NCI-H2196 treated with DMSO at 0.1 percent for 48 hours (cell line): ENCODE results near the gene ARPC5.
A peak's percentile ranks its signal among the peaks of the same experiment; 100 is the strongest.
"Not testable (repeated sequence)": the region's sequence is repeated elsewhere in the genome, so short reads cannot be mapped to it uniquely, and the experiment has no call there.

Source experiments
- DNase-seq: peaks from one replicate; lab custom pipeline; 2025; ENCODE audit not compliant: unreplicated experiment; lab: John Stamatoyannopoulos, UW

Gene ARPC5

DNA sequence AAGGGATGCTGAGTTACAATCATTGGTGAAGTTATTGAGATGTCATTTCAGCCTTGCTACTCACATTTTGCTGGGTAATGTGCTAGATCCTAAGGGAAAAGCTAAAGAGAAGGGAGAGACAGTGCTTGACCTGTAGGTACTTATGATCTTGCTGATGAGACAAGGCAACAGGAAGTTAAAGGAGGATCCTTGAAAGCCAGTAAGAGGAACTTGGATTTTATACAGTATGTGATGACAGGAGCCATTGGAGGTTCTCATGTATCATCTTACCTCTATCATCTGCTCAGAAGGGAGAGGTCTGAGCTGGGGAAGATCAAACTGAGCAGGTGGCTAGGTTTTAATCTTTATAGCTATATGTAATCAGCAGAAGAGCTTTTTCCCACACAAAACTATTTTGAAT, 11.2 kb upstream of the ARPC5 start:
- no peak for DNase-seq

DNA sequence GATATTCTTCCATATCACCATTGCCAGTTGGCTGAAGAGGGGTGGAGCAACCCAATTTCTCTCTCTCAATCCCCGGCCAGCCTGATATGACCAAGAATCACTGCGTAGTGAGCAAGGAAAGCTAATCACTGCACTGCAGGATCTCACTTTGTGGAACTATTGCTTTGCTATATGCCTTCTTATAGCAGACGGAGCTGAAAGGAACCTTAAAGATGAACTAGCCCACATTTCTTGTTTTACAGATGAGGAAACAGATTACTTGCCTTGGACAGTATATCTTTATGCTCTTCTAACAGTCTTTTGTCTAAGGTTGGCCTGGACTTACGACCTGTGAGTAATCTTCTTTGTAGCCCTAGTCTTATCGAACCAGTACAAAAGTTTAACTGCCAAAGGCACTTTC, 9.9 kb upstream of the ARPC5 start:
- DNase-seq = no peak

DNA sequence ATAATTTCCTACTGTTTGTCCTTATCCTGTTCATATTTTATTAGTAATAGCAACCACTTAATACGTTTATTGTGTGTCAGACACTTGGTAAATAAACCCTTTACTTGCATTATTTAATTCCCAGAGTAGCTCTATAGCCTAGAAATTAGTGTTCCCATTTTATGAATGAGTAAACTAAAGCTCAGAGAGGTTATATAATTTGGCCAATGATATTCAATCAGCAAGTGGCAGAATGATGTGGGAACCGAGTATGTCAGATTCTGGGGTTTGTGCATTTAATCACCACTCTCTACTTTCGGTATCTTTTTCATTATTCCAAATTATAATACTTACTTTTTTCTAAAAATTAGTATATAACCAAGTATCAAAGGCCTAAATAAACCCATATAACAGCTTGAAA, 6.6 kb upstream of the ARPC5 start:
- no peak for DNase-seq

DNA sequence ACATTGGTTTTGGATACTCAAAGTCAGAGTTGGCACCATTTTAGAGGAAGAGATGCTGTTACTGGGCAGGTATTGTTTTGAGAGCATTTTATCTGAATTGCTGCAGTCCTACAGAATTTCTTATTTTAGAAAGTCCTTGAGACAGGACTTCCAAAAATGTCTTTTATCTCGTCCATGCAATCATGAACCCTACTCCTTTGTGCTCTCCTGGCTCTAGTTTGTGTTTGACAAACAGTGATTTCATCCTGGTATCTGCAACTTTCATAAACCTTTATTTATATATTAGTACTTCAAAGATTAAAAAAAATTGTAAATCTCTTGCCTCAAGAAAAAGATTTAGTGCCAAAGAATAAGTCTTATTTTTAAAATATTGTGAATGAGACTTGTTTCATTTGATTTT, 4.6 kb upstream of the ARPC5 start:
- no peak for DNase-seq

DNA sequence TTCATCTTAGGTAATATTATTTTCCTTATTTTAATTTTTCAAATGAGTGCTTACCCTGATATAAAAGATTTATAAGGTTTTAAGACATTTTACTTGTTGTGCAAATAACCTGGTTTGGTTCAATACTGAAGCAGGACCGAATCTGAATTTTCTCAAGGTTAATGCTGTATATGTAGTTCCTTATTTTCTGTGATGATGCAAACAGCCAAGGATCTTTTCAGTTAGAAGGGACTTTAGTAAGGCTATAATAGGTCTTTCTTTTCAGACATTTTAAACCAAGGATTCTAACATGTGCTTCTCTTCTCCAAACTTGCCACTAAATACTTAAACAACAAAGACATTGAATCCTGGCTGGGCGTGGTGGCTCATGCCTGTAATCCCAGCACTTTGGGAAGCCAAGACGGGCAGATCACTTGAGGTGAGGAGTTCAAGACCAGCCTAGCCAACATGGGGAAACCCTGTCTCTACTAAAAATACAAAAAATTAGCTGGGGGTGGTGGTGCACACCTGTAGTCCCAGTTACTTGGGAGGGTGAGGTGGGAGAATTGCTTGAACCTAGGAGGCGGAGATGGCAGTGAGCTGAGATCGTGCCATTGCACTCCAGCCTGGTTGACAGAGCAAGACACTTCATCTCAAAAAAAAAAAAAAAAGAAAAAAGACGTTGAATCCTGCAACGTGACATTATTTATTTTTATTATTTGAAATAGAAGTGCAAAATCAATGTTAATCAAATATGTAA, 3.2 kb upstream of the ARPC5 start:
- DNase-seq = no peak

DNA sequence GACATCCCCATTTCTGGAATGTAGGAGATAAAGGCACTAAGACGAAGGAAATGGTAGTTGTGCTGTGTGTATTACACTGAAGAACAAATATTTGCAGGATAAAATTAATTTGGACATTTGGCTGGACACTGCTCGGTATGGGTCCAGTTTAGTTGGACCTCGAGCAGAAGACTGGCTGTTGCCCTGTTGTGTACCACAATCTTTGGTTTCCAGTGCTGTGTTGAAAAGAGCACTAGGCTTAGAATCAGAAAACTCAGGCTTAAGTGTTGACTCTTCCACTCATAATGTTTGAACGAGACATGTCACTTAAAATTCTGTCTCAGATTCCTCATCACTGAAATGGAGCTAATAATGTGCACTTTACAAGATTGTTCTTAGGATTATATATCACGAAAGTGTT, 1.2 kb upstream of the ARPC5 start:
- DNase-seq = no peak

DNA sequence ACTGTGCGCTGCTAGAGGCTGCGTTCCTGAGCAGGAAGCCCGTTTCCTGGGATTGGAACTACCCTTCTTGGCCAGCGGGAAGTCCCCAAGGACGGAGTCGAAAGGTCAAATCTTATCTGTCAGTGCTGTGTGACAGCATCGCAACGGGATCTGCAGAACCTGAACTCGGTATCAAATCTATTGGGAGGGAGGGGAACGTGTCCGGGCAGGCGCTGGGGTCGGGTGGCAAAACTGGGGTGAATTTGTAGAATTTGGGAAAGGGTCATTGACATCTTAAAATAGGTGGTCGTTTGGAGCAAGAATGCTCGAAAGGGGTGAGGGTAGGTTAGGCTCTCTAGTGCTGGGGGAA, 725 bp upstream of the ARPC5 start:
- DNase-seq = no peak

DNA sequence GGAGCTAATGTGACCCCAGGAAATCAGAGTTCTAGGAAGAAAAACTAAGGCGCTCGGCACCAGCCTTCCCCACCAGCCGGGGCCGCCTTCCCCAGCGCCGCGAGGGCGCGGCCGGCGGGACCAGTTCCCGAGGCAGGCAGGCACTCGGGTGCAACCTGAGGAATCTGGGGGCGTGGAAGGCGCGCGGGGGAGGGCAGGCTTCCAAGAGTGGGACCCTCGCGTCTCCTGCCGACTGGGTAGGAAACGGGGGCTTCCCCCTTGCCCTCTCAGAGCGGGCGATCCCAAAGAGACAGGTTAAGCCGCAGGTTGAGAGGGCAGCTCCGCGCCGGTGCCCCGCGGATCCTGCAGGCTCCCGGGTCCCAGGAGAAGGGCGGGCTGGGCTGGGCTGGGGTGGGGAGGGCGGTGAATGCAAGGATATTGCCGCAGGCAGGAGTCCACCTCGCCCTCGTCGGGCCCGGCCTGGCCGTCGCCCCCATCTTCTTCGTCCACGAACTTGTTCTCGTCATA, 431 bp downstream of the ARPC5 start:
- DNase-seq = no peak

DNA sequence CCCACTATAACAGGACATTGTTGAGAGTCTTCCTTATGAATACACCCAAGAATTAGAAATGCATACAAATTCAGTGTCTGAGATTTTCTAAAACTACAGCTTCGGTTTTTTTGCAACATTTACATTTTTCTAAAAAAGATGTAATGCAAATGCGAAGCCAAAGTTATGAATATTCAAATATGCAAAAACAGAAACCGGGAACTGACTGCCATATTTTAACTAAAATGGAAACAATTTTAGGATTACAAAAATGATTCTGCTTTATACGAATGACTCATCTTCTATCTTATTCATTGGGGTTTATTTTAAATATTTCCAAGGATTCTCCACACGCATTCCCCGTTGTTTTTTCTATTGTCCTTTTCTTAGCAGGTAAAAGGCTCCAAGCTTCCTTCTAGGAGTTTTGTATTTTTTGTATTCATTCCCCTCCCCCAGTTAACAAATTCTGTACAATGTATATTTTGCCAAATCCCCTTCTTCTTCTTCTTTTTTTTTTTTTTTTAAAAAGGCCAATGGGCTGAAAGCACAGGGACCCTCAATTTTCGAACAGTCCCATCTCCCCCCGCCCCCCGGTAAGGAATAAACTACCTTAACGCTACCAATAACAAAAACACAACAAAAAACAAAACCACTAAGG, 1.0 kb downstream of the ARPC5 start:
- no peak for DNase-seq

DNA sequence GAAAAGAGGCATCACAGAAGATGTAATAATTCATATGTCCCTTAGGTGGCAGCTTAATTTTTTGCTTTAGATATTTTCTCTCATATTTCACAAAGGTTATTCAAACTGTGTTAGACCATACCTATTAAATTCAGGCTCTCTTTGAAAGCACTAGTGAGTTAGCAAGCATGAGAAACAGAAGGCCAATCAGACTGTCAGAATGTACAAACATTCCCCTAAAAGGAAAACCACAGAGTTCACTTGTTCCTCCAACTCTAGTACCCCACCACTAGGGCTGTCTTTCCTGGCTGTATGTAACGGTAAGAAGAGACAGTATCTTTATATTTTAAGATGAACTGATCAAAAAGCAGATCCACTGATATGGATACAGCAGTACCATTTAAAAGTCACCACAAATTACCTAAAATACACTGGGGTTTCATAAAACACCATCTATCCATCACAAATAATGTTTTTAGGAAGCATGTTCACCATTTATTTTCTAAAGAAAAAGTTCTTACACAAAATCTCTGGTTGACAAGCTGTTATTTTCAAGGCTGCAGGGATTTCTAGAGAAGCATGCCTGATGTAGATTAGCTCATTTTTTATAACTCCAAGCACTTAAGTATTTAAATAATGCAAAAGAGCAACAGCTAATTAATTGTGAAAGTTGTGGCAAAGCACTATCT, 1.8 kb downstream of the ARPC5 start:
- peak; percentile 23 for DNase-seq

DNA sequence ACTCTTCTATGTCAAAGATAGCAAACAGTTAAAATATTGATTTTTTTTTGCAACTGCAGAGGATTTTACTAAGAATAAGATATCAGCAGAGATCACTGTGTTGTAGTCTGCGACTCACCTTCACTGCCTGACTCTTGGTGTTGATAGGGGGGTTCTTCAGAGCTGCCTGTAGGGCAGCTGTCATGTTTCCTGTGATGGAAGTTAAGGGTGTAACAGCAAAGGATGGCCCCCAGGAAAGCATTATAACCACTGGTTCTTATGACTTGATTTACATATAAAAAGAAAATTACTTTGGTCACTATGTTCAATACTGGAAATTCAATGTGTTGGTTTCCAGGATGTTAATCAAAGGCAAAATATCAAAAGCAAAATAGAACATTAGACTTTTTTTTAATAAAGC, 2.6 kb downstream of the ARPC5 start:
- no peak for DNase-seq

DNA sequence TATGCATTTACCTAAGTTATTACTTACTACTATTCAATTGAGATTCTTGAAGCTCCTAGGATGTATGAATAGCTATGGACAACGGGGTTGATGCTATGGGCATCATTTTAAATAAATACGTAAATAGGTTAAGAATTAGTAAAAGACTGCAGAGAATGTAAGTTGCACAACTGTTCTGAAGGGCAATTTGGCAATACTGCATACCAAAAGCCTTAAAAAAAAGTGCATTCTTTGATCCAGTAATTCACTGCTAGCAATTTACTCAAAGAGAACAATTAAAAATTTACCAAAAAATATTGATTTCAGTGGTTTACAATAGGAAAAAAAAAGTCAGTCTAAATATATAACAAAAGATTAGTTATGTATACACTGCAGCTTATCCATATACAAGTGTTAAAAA, 3.5 kb downstream of the ARPC5 start:
- DNase-seq = no peak

DNA sequence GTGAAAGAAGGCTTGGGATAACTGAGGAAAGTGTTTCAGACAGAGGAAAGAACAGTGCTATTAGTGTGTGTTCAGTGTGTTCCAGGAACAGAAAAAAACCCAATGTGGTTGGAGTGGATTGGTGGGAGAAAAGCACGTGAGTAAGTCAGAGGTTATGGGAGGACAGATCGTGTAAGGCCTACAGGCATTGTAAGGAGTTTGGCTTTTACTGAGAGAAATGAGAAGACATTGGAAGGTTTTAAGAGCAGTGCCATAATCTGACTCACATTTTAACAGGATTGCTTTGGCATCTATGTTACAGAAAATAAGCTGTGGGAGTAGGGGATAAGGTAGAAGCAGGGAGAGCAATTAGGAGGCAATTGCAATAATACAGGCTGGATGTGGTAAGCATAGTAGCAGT, 4.8 kb downstream of the ARPC5 start:
- no peak for DNase-seq

DNA sequence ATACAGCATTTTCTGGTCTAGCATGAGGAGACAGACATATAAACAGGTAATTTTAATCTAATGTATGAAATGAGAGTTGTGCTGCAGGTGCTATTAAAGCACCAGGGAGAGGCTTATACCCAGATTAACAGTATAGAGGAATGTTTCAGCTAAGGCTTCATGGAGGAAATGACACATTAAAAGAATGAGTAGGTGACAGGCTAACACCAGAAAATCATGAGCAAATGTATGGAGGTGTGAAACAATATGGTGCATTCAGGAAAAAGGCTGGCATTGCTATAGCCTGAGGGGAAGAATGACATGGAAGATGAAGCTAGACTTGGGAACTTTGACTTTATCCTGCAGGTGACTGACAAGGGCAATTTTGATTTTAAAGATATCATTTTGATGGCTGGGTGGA, 7.0 kb downstream of the ARPC5 start:
- no peak for DNase-seq

DNA sequence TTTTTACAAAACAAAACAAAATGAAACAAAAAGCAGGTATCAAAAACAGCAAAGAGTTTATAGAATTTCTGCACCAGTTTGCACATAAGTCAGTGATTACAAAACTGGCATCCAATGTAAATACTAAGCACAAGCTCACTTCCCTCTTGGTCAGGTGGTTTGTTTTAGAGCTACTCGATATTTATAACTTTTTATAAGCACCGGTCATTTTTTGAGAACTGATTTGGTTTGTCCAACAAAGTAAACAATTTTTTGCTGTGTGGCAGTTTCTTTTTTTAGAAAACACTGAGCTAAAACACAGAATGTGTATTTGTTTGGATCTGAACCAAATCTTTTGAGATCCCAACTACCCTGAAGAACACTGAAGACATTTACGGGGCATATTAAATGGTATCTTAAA, 9.3 kb downstream of the ARPC5 start:
- DNase-seq = not testable (repeated sequence)

DNA sequence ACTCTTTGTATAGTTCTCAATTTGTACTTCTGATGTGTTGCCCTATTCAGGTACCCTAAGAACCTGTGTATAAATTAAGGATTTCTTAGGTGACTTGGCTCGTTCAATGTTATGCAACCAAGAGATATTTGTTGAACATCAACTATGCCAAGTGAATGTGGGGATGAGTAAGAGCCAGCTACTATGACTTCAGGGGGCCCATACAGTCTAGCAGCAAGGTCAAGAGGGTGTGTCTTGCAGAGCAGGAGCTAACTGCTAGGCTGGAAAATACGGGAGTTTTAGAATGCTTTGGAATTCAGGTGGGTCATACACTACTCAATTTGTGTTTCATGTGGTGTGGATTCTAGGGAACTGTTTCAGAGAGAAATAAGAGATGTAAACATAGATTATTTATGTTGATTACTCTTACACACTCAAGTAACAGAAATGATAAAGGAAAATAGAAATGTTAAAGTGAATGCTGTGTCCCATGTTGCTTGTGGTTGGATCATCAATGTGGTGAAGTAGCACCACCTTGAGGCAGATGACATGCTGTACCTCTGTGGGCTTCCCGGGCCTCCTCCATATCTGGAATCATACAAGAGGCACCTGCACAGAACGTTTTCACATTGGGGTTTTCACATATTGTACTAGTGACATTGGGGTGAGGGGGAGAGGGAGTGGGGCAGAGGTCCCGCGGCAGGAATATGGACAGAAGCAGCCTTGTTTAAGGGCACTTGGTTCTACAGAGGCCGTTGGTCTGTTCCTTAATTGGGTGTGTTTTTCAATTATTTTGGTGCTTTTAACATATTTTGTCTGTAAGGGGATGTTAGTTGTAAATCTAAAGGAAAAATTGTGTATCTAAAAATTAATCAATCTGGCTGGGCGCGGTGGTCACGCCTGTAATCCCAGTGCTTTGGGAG, 12.4 kb downstream of the ARPC5 start:
- DNase-seq = peak; percentile 67

DNA sequence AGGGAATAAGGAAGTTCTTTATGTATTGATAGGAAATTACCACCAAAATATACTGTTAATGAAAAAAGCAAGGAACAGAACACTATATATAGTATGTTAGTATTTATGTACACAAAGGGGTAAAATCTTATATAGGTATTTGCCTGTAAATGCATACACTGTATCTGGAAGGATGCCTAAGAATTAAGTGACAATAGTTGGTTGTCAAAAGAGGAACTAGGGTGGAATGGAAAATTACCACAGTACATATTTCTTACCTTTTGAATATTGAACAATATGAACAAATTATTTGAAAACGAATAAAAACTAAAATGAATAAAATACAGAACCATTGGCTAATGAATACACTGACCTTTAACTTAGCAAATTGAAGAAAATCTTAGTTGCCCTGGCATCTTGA, 13.6 kb downstream of the ARPC5 start:
- no peak for DNase-seq

DNA sequence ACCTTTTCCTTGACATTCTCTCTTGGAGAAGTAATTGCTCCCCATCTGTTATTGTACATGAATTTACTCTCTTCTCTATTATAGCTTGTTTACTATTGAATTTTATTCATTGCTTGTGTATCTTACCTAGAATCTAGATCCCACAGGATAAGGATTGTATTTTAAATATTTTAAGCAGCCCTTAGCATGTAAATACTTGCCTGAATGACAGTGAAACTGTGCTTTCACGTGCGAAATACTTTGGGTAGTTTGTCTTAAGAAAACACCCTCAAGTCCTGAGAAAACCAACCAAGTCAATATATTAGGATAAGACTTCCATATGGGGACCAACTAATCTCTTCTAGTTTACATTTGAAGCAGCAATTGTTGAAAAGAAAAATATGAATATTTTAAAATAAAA, 15.3 kb downstream of the ARPC5 start:
- no peak for DNase-seq

DNA sequence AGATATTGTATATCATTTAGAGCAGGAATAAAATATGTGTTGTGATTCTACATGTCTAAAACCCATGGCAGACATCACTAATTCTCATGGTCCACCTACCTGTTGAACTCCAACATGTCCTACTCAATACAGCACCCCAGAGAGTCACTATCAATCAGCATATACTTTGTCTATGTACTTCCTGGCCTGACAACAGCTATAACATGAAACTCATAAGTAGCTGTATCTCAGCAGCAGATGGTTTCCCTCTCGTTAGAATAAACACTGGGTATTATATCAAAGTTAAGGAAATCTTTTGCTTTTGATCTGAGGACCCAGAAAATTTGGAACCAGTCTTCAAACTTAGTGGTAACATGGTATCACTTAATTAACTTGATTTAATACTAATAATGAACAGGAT, 15.8 kb downstream of the ARPC5 start:
- no peak for DNase-seq

DNA sequence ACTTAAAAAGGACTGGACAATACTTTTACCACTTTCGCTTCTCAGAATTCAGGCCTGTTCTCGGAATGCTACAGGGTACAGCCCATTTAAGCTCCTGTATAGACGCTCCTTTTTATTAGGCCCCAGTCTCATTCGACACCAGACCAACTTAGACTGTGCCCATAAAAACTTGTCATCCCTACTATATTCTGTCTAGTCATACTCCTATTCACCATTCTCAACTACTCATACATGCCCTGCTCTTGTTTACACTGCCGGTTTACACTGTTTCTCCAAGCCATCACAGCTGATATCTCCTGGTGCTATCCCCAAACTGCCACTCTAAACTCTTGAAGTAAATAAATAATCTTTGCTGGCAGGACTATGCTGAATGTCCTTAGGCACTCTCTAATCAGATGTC, 17.4 kb downstream of the ARPC5 start:
- not testable (repeated sequence) for DNase-seq

DNA sequence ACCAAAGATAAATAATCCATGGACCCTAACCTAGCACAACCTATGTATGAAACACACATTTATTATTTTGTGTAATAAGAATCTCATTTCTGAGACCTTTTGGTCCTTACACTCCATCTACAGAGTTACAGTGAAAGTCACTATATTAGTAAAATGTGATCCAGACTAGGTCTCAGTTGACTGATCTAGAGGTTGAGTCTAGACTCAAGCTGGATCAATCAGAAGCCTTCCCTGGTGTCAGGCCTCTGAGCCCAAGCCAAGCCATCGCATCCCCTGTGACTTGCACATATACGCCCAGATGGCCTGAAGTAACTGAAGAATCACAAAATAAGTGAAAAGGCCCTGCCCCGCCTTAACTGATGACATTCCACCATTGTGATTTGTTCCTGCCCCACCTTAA, 22.6 kb downstream of the ARPC5 start:
- DNase-seq = not testable (repeated sequence)
